ENCODE measurements around the gene CDH19.
"Not testable (repeated sequence)": the region's sequence is repeated elsewhere in the genome, so short reads cannot be mapped to it uniquely, and the experiment has no call there.

The CDH19 gene

DNA sequence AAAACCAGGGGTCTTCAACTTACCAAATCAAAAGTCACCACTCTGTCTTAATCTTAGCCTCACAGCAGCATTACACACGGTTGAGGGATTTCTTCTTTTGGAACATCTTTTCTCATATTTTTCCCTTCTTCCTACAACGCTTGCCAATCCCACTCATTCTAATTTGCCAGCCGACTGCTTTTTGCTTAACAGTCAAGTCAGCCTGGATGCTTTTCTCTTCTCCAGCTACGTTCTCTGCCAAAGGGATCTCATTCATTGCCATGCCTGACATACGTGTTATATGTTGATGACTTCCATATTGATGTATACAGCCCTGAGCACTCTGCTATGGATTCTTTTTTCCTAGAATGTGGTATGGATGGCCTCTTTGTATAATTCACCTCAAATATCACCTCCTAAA, 37.3 kb downstream of the CDH19 start:
- no peak for DNase-seq

DNA sequence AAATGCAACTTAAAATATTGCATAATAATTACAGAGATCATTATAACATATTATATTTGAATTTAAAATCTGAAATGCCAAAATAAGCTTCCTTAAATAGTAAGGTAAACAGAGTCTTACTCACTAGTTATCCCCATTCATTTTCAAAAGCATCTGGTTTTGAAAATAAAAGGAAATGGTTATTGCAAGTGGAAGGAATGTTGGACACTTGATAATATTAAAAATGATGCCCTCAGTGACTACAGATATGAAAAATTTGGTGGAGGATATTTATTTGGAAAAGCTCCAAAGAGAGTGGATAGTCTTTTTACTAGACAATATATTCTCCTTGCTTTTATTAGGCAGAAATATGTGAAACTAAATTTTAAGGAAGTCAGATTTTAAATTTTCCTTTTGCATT, 39.7 kb downstream of the CDH19 start:
- DNase-seq, result no peak

DNA sequence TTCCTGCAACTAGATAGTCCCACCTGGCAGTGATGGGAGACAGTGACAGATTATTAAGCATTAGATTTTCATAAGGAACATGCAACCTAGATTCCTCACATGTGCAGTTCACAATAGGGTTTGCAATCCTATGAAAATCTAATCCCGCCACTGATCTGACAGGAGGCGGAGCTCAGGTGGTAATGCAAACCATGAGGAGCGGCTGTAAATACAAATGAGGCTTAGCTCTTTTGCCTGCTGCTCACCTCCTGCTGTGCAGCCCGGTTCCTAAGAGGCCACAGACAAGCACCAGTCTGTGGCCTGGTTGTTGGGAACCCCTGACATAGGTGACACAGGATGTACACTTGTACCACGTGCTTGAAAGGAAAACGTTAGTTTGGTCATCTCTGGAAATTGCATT, 41.6 kb downstream of the CDH19 start:
- no peak for DNase-seq

DNA sequence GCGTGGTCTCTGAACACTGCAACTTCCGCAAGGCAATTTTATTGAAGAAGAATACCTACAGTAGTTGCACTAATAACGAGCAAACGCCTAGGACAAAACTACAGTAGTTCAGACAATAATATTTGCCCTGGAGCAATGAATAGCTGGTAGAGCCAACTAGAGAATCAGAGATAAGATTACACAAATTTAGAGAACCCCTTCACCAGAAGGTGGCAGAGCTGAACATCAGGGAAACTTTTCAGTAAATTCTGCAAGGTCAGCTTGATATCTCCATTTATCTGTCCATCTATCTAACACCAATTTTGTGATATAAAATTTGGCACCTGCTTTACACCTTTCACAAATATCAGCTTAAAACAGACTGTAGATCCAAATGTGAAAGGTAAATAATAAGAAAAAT, 43.8 kb downstream of the CDH19 start:
- peak in 10 of 56 donors; percentile 8 to 53 (median 20) for DNase-seq

DNA sequence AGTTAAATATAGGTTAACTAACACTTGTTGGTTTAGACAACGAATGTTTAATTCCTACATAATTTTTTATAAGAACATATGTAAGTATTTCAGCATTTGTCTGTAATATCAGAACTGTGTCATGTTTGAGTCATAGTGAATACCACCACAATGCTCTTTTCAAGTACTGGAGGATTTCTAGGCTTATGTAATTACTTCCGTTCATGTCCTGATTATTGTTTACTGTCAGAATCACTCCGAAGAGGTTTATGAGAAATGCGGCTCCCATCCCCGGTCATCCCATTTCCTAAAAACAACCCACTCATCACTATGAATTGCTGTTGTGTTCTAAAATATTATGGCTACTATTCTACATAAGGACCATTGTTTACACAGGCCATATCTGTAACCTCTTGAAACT, 45.1 kb downstream of the CDH19 start:
- no peak for DNase-seq

DNA sequence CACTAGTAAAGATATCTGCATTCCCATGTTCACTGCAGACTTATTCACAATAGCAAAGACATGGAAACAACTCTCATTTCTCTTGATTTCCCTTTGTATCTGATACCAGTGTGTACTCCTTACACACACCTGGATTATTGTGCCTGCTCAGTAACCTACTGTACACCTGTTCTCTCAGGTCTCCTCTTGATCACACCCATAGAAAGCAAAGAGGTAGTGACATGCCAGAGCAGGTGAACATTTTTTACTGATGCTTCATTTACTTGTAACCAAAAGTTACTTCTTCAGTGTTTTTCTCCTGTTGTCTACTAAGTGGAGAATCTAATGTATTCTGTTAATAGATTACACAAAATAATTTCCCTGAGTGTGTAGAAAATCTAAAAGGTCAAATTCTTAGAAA, 46.8 kb downstream of the CDH19 start:
- no peak for DNase-seq

DNA sequence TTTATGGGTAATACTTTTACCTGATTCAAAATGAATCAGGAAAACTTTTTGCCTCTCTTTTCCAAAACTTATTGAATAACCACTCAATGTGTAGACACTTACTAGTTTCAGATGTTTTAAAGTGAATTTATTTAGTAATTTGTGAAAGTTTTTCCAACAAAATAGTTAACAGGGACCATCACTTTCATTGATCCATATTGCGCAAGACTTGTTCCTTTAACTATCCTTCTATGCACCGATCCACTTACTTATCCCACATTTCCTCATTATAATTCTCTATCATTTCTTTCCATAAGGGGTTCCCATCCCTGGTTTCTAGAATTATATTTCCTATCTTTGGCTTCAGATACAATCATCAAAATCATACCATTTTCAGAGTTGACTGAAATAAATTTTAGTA, 48.3 kb downstream of the CDH19 start:
- no peak for DNase-seq

DNA sequence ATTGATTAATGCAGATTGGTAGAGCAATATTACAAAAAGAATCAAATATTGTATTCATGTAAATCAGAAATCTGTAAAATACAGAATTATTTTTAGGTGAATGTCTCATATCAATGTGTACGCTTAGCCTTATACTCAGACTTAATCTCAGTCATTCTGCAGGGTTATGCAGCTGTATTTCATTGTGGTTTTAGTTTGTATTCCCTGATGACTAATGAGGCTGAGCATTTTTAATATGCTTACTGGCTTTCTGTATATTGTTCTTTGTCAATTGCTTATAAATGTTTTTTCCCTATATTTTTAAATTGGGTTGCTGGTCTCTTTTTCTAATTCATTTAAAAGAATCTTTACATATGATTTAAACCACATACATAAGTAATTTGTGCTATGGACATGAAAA, 50.1 kb downstream of the CDH19 start:
- no peak for DNase-seq

DNA sequence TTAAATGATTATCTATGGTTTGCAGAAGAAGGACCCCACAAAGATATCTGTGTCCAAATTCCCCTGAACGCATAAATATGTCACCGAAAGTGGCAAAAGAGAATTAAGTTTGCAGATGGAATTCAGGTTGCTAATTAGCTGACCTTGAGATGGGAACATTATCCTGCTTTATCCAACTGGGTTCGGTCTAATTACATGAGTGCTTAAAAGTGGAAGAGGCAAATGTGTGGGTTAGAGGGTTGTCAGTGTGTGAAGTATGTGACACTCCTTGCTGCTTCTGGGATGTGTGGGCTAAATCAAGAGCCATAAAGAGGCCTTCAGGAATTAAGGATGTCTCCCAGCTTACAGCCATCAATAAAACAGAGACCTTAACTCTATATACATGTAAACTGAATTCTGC, 53.5 kb downstream of the CDH19 start:
- no peak for DNase-seq

DNA sequence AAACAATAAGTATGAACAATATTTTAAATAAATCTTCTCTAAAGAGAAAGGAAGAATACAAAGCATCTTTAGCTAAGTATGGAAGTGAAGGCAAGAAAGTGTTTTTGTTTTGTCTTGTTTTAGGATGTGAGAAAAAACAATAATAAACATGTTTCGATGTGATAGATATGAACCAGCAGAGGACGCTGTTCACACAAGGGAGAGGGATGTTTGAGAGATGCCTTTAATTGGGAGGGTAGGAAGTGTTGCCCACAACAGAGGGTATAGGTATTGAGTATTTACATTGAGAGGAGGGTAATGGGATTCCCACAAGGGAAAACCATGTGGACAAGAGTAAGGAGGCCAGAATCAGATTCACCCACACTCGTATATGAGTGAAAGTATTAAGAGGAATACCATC, 55.1 kb downstream of the CDH19 start:
- DNase-seq, result no peak

DNA sequence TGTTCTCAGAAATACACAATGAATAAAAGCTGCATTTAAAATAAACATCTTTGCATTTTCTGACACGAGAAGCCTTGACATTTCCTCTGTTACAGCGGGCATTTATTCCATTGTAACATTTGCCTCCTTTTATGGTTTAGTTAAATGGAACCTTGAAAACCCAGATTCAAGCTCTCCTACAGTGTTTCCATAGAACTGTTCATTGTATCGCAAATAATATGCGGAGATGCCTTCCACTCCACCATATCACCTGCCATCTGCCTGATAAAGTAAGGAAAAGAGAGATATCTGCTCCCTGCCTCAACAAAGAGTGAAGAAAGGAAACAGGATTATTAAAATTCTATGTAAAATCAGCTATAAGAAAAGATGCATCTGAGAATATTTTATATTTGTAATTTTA, 69.8 kb downstream of the CDH19 start:
- DNase-seq, result no peak

DNA sequence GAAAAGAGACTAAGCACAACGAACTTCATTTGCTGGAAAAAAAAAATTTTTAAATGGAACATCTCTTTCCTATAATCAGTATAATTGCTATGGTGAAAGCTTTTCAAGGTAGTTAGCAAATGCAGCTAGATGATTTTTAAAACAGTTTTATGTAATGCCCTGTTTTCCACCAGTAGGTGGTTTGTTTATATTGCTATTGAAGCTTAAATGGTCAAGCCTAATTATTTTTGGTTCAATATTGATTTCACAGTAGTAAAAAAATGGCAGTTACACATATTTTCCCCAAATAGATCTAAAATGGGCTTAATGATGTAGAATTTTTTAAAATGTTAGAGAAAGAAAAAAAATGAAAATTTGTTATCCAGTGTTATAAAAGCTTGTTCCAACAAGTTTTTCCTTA, 70.2 kb downstream of the CDH19 start:
- no peak for DNase-seq

DNA sequence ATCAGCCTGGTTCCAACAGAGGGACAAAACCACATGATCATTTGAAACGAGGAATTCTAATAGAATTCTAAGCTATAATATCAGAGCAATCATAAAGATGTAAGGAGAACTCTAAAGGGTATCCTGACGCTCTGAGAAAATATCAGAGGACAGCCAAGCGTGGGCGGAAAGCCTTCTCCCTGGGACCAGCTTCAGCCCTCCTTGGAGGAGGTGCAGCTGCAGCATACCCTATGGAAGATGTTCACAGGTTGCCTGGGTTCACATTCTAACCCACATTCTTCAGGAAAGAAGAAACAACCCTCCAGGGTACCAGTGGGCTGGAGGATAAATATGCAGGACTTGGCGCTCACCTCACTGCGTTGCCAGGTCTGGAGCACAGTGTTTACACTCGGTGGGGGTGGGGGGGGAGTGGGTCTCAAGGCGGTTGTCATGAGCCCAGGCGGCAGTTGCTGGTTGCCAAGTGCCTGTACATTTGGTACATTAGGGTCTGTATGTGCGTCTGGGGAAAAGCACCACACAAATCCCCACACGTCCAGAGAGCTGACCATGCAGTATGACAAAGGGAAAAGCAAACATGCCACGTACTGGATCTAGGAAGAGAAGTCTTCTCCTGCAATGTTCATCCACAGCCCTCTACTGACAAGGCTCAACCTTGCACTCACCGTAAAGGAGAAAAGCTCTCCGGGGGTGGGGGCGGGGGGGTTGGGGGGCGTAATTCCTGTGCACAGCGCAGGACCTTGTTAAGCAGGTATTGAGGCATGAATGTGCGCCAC, 80.5 kb downstream of the CDH19 start:
- no peak for DNase-seq

DNA sequence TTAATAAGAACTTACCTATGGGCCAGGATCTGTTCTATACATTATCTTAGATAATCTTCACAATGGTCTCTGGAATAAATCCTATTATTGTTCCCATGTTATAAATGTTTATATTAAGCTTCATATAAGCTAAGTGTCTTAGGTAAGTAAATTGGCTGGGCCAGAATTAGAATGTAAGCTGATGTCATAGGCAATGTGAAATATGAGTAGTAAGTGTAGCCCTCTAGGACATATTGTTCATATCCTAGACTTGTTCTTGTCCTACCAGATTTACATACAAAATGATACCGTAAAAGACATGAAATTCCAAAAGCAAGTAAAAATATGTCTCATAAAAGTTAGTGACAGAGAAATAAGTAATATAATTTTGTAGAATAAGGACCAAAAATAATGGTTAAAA, 89.9 kb downstream of the CDH19 start:
- no peak for DNase-seq

DNA sequence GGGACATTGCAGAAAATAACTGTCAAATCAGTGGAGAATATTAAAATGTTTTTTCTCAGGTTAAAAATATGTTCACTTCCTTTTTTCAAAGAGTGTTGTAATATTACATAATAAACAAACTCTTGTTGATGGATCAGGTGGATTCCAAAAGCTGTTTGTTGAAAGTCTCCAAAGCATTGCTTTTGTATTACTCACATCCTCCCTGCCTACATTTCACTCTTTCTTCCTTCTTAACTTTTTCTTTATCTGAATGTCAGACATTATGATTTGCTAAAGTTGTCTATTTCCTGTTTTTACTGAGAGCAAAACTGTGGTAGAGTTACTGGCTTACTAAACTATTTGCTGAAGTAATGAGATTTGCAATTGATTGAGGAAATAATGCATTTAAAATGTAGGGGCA, 92.1 kb downstream of the CDH19 start:
- DNase-seq, result no peak

DNA sequence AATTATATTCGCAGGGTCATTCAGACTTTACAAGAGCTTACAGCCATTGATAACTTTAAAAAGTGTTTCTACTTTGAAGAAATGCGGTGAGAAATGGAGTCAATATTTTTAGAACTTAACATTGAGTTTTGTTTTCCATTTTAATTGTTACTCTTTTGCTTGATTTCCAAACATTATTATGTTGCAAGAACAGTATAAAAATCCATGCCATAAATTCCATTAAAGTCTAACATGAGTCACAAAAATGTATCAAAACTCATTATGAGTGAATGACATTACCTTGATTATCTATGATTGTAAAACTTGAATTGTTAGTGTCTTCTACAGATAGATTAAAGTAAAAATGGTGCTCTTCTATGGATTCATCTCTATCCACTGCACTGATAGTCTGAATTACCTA, 92.6 kb downstream of the CDH19 start:
- no peak for DNase-seq

DNA sequence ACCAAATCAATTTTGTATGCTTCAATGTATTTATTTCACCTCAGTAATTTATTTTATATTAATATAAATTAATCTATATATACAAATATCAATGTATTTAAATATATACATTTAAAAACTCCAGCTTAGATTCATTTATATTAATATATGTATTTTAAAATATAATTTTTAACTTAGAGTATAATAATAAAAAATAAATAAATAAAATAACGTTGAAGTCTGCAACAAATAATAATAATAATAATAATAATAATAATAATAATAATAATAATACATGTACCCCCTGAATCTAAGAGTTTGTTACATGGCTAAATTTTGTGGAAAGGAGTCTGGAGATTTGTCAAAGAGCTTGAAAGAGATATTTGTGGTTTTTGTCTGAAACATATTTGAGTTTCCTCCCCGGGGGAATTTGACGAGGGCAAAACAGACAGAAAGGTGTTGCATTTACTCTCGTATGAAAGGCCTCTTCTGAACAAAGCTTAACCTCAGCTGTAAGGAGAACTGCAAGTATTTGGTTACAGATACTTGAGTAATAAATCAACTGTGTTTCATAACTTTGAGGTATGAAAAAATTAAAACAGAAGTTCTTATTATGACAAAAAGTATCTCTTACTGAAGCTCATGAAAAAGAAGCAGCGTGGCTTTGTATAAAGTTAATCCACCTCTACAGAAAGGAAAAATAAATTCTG, 93.4 kb downstream of the CDH19 start:
- DNase-seq, result no peak

DNA sequence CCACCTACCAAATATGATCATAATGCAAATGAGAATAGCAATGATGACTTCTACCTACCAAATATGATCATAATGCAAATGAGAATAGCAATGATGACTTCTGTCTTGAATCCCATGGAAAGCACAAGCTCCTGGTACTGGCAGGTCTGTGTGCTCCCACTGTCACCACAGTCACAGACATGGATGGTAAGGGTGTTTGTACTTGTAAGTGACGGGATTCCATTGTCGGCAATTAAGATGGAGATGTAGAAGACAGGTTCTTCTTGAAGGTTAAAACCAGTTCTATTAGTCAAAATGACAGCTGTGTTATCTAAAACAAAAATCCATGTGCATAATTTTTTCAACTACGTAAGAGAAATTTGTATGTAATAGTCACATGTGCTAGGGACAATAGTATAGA, 95.0 kb downstream of the CDH19 start:
- no peak for DNase-seq

DNA sequence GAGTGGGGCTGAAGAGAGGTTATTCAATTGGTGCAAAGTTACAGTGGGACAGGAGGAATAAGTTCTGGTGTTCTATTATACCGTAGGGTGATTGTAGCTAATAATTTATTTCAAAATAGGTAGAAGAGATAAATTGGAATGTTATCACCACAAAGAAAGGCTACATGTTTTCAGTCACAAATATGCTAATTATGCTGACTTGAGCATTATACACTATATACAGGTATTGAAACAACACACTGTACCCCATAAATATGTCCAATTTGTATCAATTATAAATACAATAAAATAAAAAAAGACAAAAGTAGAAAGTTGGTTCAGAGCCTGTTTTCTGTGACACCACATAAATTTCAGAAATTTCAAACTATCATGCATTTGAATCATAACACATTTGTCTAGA, 97.7 kb downstream of the CDH19 start:
- DNase-seq, result no peak

DNA sequence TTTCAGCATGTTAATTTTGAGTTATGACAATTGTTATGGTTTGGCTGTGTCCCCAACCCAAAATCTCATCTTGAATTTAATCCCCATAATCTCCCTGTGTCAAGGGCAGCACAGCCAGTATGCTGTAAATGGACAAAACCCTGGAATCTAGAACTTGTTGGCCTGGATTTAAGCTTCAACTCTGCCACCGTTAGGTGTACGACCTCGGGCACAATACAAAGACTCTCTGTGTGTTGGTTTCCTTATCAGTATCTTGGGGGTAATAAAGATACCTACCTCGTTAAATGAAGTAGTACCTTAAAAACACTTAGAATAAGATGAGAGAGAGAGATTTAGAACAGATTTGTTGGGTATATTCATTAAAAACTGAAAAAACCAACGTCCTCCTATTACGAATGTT, 106.5 kb downstream of the CDH19 start:
- no peak for DNase-seq

DNA sequence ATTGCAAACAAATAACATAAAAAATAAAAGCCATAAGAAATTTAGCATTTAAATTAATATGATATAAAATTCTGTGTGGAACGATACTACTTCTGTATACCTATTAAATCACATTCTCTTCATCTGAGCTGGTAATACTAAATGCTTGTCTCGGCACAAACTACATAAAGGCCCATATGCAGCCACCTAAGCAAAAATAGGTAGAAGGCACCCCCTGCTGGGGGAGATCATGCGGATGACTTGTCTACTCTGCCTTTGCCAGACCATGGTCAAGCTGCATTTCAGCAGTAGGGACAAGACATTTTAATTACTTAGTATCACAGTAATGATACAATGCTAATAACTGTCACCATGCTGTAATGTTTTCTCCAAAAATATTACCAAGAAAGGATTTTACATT, 108.0 kb downstream of the CDH19 start:
- DNase-seq, result peak in 43 of 56 donors; percentile 0 to 72 (median 14)

DNA sequence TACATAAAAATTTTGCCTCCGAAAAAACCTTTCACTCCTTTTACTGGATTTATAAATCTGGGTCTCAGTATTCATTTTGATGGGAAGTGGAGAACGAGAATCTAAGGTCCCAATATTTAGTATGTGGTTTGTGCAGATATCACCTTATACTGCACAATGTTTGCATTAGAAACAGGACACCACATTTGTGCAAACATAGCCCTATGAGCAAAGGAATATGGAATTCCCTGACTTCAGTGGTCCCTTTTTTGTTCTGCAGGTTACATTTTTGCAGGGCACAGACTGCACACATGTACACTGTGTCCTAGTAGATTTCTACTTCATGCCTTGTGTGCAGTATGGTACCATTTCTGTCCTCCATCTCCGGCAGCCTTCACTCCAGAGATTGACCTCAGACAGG, 130.0 kb downstream of the CDH19 start:
- no peak for DNase-seq

DNA sequence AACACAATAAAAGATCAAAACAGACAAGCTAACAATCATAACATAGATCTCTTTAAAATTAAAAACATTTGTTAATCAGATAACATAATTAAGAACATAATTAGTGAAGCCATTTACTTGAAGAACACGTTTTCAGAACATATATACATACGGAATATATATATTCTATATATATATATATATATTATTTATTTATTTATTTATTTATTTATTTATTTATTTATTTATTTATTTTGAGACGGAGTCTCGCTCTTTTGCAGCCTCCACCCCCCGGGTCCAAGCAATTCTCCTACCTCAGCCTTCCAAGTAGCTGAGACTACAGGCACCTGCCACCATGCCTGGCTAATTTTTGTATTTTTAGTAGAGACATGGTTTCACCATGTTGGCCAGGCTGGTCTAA, 137.7 kb downstream of the CDH19 start:
- DNase-seq, result not testable (repeated sequence)

Data from nucleus accumbens (tissue), 56 donors.